GM18507 (cell line): ENCODE results near the gene NLGN3.
A peak's percentile ranks its signal among the peaks of the same experiment; 100 is the strongest.
"Not testable (repeated sequence)": the region's sequence is repeated elsewhere in the genome, so short reads cannot be mapped to it uniquely, and the experiment has no call there.

Experiments used
- DNase-seq: peaks from one replicate; pipeline ENCODE4 v3.0.0; 2011; ENCODE audit warnings: low read depth; ENCODE audit not compliant: insufficient read length; ENCODE audit errors: extremely low spot score
- FAIRE-seq: peaks from 2 replicates; lab custom pipeline; 2011; peaks lifted over from hg19 to GRCh38; lab: Jason Lieb, UNC

The NLGN3 gene

DNA sequence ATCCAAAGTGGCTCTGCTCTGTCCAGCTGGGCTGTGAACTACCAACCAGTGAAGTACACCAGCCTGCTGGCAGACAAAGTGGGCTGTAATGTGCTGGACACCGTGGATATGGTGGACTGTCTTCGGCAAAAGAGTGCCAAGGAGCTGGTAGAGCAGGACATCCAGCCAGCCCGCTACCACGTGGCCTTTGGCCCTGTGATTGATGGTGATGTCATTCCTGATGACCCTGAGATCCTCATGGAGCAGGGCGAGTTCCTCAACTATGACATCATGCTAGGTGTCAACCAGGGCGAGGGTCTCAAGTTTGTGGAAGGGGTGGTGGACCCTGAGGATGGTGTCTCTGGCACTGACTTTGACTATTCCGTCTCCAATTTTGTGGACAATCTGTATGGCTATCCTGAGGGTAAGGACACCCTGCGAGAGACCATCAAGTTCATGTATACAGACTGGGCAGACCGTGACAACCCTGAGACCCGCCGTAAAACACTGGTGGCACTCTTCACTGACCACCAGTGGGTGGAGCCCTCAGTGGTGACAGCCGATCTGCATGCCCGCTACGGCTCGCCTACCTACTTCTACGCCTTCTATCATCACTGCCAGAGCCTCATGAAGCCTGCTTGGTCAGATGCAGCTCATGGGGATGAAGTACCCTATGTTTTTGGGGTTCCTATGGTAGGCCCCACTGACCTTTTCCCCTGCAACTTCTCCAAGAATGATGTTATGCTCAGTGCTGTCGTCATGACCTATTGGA is 22.6 kb downstream of the NLGN3 start:
- no peak for DNase-seq
- FAIRE-seq: no peak

DNA sequence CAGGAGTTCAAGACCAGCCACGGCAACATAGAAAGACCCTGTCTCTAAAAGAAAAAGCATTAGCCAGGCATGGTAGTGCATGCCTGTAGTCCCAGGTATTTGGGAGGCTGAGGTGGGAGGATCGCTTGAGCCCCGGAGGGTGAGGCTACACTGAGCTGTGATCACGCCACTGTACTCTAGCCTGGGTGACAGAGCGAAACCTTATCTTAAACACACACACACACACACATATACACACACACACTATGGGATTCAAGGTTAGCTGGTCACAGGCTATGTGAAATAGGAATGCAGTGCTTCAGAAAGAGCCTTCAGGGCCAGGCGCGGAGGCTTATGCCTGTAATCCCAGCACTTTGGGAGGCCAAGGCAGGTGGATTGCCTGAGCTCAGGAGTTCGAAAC is 23.5 kb downstream of the NLGN3 start:
- no peak for DNase-seq
- FAIRE-seq: no peak

DNA sequence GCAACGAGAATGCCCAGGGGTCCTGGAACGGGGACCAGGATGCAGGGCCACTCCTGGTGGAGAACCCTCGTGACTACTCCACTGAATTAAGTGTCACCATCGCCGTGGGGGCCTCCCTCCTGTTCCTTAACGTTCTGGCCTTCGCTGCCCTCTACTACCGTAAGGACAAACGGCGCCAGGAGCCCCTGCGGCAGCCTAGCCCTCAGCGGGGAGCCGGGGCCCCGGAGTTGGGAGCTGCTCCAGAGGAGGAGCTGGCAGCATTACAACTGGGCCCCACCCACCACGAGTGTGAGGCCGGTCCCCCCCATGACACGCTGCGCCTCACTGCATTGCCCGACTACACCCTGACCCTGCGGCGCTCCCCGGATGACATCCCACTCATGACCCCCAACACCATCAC is 24.9 kb downstream of the NLGN3 start:
- FAIRE-seq (no peak), DNase-seq (no peak)

DNA sequence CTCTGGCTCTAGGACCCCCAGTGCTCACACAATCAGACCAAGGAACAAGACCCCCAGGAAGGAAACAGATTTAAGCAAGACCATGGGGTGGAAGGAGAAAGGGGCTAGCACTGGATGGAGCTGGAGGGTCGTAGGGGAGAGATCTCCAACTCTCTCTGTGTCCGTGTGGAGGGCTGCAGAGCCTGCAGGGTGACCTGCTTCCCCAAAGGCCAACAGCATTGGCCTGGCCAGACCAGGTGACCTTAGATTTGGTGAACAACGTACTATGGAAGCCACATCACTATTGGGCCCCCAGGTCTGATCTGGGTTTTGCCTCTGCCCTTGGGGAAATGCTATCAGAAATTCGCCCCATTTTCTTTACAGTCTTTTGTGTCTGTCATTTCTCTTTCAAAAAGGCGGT is 26.0 kb downstream of the NLGN3 start:
- DNase-seq (no peak), FAIRE-seq (no peak)

DNA sequence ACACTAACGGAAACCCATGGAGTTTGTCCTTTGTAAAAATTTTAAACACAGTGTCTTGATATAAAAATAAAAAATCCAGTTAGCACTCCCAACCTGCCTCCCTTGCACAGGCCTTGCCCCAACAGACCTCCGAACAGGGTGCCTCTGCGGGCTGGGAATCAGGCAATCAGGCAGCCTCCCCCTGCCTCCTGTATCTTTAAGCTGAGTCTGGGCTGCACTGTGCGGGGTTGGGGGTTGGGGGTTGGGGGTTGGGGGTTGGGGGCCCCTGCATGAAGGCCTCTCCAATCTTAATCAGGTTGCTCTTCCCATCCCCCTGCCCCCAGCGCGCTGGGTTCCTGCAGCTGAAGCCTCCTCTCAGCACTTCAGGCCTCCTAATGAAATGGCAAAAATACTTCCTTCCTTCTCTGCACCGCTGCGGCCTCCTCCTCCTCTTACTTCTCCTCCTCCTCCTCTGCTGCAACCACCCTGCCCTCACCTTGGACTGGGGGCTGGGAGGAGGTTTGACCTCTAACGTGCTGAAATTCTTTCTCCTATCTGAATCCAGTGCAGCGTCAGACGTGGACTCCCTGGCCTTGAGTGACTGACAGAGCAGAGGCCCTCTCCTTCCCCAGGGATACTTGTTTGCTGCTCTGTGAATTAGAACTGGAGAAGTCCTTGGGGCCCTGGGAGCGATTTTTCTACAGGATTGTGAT is 26.6 kb downstream of the NLGN3 start:
- DNase-seq (no peak), FAIRE-seq (no peak)

DNA sequence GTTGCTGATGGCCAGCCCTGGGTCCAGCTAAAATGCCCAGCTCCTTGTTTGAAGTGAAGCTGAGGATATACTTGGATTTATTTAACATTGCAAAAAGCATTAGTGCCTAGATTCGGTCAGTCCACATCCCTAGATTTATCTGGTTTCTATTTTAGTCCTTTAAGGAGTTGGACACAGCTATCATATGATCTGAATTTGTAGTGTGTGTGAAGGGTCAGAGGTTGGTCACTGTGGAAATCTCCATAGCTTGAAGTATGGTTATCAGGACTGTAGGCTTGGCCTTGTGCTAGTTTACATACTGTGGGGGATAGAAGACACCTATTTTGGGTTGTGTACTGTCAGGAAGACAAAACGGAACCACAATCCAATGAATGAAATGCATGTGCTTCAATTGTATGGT is 28.8 kb downstream of the NLGN3 start:
- FAIRE-seq: no peak
- DNase-seq: no peak

DNA sequence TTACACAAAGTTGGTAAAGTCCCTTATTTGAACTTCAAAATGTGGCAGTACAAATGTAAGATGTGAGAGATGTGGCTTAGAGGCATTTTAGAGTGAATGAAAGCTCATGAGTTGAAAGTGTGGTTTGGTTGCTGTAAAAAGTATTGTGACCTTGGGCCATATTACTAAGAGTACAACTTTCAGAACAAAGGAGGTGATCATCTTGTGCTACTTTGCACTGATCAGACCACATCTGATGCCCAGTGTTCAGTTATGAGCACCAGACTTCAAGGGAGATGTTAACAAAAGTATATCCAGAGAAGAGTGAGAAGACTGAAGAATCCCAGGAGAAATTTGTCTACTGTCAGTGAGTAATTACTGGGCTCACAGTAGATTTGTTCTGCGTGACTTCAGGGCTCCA is 30.2 kb downstream of the NLGN3 start:
- no peak for DNase-seq
- no peak for FAIRE-seq

DNA sequence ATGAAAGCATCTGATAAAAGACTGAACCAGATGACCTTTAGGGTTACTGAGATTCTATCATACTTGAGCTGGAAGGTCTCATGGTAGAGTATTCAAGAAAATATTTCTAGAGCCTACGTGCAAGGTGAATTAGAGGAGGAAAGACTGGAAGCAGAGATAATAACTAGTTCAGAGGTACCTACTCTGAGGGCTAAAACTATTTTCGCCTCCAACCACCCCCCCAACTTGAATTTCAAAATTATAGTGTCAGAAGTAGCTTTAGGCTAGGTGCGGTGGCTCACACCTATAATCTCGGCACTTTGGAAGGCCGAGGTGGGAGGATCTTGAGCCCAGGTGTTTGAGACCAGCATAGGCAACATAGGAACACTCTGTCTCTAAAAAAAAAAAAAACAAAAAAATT is 30.9 kb downstream of the NLGN3 start:
- FAIRE-seq (no peak), DNase-seq (no peak)

DNA sequence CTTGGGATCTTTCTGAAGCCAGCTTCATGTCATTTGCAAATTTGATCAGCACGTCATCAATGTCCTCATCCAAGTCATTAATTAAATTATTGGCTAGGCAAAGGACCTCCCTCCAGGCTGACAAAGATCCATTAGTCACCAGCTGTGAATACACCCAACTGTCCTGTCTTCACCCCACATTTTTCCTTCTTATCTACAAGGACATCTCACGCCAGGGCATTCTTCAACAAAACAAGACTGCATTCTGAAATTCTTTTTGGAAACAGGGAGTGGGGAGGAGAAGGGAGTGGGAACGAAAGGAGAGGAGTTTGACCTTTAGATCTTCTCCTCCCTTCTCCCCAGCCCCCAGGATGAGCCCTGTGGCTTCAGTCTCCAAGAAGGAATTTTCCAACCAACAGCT is 32.7 kb downstream of the NLGN3 start:
- FAIRE-seq: no peak

DNA sequence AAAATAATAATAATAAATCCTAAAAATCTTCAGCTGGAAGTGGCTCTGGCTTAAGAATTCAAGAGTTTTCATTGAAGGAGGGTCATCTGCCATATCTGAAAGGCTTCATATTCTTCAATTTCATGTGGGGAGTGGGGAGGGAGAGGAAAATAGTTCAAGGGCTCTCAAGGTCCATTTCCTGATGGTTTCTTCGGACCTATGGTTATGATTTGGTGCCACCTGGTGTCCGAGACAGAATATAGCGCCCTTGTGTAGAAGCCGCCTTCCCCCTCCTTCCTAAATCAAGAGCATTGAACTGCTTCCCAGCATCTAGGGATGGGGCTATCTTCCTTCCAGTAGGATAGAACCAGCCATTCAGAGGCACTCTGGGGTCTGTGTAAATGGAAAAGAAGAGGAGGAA is 34.3 kb downstream of the NLGN3 start:
- FAIRE-seq (peak; percentile 73), DNase-seq (no peak)

More for the DNA sequence above, 32.7 kb downstream of the NLGN3 start:
- DNase-seq: no peak

DNA sequence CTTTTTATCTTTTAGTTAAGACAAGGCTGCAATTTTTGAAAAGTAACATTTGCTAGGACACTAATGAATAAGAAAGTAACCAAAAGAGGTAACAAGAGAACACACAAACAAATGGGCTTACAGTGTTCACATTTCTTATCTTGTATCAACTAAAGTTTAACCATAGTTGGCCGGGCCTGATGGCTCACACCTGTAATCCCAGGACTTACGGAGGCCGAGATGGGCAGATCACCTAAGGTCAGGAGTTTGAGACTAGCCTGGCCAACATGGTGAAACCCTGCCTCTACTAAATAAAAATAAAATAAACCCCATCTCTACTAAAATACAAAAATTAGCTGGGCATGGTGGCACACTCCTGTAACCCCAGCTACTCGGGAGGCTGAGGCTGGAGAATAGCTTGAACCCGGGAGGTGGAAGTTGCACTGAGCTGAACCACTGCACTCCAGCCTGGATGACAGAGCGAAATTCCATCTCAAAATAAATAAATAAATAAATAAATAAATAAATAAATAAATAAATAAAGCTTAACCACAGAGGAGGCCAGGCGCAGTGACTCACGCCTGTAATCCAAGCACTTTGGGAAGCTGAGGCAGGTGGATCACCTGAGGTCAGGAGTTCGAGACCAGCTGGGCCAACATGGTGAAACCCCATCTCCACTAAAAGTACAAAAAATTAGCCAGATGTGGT is 36.1 kb downstream of the NLGN3 start:
- DNase-seq, FAIRE-seq: not testable (repeated sequence)

DNA sequence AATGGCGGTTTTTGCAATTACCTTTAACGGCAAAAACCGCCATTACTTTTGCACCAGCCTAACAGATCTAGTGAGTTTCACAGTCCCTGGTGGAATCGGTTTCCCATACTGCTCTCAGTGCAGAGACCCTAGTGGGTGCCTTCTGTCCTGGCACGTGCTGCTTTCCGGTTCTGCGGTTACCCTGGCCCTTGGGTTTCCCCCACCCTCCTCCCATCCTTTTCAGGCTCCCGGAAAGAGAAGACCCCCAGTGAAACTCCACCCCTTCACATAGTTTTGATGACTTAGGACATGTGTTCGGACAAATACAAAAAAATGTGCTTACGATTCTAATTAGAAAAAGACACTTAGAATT is 36.9 kb downstream of the NLGN3 start:
- no peak for DNase-seq
- no peak for FAIRE-seq

DNA sequence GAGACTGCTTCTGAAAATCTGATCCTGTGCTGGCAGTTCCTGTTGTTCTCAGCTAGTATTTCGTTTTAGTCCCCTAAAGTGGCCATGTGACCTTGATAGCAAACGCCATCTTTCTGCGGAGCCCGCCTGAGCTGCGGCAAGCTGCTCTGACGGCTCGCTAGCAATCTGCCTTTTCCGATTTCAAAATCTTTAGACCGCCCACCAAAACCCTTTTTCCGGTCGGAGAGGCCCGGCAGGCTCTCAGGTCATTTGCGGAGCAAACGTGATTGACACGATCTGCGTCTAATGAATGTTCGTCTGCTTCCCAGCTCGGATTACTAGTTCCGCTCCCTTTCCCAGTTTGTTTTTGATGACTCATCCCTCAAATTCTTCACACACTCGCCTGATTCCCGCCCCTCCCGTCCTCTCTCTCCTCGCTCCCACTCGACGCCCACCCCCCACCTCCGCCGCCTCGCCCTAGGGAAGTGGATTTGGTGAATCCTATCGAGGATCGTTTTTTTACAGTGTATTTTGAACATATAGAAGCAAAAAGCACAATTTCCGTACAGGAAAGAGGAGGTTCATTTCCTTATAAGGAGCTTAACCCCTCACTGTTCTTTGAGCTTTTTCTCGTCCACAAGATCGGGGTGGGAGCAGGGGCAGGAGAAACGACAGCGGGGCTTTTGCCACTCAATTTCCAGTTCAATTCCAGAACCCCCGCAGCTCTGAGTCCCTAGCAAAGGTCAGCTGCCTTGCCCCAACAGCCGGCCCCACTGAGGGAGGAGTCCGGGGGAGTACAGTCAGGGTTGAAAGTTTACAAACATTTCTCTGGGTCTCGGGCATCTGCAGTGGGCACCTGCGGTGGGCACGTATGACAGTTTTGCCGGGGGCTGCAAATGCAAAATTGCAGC is 37.5 kb downstream of the NLGN3 start:
- DNase-seq (peak; percentile 42), FAIRE-seq (peak; percentile 98)

DNA sequence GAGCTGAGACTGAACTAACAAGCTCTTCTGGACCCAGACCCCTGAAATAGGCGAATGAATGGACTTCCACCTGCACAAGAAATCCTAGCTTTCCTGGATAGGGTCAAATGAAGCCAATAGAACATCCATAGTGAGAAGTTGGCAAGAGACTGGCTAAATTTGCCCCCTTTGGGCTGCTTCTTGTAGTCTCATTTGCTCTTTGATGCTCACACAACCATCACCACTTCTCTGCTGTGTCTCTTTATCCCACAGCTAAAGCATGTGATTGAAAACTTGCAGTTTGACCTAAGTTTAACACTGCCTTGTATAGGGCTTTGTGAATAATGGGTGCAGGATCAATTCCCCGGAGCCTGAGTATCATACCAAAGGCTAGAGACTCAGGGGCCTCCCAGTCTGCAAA is 38.2 kb downstream of the NLGN3 start:
- FAIRE-seq: no peak
- no peak for DNase-seq

DNA sequence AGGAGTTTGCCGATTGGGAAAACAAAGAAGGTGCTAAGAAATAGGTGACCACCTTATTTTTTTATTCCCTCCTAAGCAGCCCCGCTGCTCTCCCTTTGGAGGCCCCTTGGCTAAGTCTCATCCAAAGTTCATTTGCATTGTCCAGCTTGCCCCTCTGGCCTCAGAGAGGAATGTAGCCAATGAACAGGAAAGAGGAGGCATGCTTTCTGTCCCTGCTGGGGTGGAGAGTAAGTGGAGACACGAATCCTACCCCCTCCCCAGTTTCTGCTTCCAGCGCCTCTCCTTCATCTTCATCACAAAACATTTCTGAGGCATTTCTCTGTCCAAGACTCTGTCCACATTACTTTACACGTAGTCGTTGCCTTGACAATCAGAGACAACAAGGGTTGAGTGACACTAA is 38.7 kb downstream of the NLGN3 start:
- DNase-seq: no peak

DNA sequence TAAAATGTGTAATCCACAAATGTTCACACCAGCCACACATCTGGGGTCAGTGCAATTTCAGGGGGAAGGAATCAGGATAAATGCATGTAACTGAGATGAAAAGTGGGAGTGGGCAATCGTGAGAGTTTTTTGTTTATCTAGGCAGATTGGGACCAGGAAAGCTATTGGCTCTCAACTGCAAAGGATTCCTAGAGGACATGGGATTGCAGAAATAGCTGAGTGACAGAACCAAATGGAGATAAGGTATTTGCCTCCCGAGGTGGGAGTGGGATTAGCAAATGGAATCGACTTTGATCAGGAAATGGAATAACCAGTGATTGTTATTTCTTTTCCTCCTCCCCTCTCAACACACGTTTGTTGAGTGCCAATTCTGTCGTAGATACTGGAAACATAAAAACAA is 39.5 kb downstream of the NLGN3 start:
- DNase-seq (no peak), FAIRE-seq (no peak)

More for the DNA sequence above, 38.7 kb downstream of the NLGN3 start:
- FAIRE-seq: no peak

DNA sequence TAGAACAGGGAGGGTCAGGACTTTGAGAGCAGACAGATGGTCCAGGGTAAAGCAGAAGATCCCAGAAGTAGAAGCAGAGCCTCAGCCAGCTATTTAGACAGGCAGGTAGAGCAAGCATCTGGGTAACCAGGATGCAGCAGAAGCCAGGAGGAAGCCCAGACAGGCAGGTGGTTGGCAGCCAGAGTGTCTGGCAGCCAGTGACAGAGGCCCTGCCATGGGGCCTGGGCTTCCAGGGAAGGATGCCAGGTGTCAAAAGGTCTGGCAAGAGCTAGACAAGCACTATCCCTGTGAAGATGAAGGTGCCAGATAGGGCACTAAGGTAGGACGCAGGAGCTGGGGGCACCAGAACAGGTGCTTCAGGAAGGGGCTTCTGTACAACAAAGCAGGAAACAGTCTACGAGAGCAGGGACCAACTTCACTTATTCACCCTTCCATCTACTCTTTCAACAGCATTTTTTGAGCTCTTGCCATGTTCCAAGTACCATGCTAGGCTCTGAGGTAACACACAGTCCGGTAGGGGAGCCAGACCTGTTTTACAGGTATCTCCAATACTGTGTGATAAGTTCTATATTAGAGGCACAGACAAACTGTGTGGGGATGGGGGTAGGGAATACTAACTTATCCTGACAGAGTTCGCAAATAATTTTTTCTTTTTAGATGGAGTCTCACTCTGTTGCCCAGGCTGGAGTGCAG is 40.3 kb downstream of the NLGN3 start:
- FAIRE-seq (no peak), DNase-seq (no peak)

DNA sequence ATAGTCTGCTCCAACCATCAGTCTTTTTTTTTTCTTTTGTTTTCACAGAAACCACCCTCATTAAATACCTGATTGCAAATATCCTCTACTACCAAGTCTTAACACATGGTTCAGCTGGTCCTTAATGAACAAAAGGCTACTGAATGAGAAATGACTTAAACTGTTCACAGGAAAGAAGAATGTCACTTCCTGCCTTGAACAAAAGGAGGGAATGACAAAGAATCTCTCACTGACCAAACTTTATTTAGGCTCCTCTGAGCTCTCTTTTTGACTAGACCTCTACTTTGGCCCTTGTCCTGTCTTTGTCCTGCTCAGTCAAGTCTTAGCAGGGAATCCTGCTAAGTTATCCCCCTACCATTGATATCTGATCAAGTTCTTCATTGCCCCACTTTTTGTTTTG is 46.6 kb downstream of the NLGN3 start:
- DNase-seq (no peak), FAIRE-seq (no peak)

DNA sequence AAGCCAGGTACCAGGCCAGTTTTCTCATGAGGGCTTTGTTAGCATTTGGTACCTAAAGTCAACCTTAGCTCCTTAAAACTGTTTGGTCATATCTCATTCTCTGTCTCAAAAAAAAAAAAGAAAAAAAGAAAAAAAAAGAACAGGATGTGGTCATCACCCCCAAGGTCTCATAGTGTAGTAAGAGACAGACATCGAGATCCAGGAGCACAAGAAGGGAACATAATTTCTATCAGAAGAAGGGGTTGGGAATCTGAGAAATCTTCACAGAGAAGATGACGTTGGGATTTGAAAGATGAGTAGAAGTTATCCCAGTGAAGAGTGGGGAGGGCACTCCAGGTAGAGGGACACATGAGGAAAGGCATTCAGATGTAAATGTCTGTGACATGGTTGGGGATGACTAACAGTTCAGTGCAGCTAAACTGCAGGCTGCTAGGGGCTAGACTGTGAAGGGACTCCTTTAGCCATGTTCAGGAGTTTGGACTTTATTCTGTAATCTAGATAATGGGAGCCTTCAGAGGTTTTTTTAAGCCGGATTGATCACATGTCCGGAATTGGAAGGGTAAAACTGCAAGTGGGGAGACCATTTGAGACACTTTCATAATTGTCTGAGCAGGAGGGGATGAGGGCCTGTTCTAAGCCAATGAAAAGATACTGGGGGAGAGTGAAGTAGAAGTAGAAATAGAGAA is 51.5 kb downstream of the NLGN3 start:
- DNase-seq (no peak), FAIRE-seq (peak; percentile 66)
